DOHH2 (cell line): ENCODE measurements around the gene DNAJC5G.

Source experiments
- EZH2phosphoT487 ChIP-seq: fragments of 200-600 bp; sonication (generic); IDR thresholded peaks from 2 replicates; pipeline ENCODE4 v1.6.1; 2017; ENCODE audit warnings: borderline replicate concordance, mild to moderate bottlenecking, antibody characterized with exemption, low read length, moderate library complexity, mixed read lengths
- TF ChIP-seq, protein P1 (sequence below): fragments of 200-600 bp; sonication (generic); IDR thresholded peaks from one replicate; pipeline ENCODE4 v1.5.1; 2014; ENCODE audit warnings: antibody characterized with exemption, mild to moderate bottlenecking, low read depth, low read length; ENCODE audit not compliant: poor library complexity, severe bottlenecking

DNA sequence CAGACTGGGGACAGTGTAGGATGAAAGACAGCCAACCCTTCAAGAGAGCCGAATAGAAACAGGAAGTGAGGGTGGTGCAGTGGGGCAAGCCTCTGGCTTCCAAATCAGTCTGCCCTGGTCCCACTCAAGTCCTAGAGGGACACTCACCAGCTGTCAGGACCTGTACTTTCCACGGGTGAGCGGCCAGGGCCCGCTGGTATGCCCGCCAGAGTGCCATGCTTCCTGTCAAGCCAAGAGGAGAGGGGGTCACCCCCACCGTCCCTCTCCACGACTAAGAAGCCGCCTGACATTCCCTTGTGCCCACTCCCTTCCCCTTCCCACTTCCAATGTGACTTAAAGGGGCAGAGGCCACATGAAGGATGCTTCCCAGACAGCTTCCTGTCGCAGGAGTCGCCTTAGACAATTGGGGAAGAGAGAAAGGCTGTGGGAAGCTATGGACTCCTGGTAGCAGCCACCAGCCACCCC, 47.1 kb downstream of the DNAJC5G start:
- TF ChIP-seq, protein P1, sequence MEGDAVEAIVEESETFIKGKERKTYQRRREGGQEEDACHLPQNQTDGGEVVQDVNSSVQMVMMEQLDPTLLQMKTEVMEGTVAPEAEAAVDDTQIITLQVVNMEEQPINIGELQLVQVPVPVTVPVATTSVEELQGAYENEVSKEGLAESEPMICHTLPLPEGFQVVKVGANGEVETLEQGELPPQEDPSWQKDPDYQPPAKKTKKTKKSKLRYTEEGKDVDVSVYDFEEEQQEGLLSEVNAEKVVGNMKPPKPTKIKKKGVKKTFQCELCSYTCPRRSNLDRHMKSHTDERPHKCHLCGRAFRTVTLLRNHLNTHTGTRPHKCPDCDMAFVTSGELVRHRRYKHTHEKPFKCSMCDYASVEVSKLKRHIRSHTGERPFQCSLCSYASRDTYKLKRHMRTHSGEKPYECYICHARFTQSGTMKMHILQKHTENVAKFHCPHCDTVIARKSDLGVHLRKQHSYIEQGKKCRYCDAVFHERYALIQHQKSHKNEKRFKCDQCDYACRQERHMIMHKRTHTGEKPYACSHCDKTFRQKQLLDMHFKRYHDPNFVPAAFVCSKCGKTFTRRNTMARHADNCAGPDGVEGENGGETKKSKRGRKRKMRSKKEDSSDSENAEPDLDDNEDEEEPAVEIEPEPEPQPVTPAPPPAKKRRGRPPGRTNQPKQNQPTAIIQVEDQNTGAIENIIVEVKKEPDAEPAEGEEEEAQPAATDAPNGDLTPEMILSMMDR = no peak
- no peak for TF ChIP-seq EZH2phosphoT487
